Endodermal cell (in vitro differentiated cells): Measurements from ENCODE around the gene PANK1. TPM values are rescaled to one million over a fixed set of nuclear protein-coding genes. Genes with fewer than 3 reads are reported as not detected.

ENCODE experiments used
- DNase-seq: peaks from one replicate; pipeline ENCODE4 v3.0.0-alpha.2; 2017
- H3K27ac ChIP-seq: 2 replicates; pipeline ENCODE4 v1.5.1; 2013; ENCODE audit warnings: mild to moderate bottlenecking, low read depth, low read length, moderate library complexity
- H3K27me3 ChIP-seq: 2 replicates; pipeline ENCODE4 v1.6.1; 2013; ENCODE audit warnings: mild to moderate bottlenecking, low read length, moderate library complexity; ENCODE audit not compliant: insufficient read depth, control insufficient read depth, poor library complexity, severe bottlenecking
- H3K36me3 ChIP-seq: 2 replicates; pipeline ENCODE4 v1.7.0; 2013; ENCODE audit warnings: mild to moderate bottlenecking, low read length, moderate library complexity; ENCODE audit not compliant: control insufficient read depth, insufficient read depth
- H3K4me1 ChIP-seq: one replicate; pipeline ENCODE4 v1.7.0; 2013; ENCODE audit warnings: low read length; ENCODE audit not compliant: control insufficient read depth, insufficient read depth
- H3K4me3 ChIP-seq: 2 replicates; pipeline ENCODE4 v1.5.1; 2013; ENCODE audit warnings: mild to moderate bottlenecking, low read length, moderate library complexity
- H3K9ac ChIP-seq: 2 replicates; pipeline ENCODE4 v1.6.1; 2013; ENCODE audit warnings: mild to moderate bottlenecking, low read length, moderate library complexity; ENCODE audit not compliant: poor library complexity, severe bottlenecking; ENCODE audit errors: extremely low read depth
- H3K9me3 ChIP-seq: 2 replicates; pipeline ENCODE4 v1.6.1; 2013; ENCODE audit warnings: mild to moderate bottlenecking, low read length, moderate library complexity; ENCODE audit not compliant: control insufficient read depth
- H3K27ac Mint-ChIP-seq: 2 replicates; pipeline ENCODE4 v1.8.0; 2020; ENCODE audit warnings: mixed read lengths
- H3K27me3 Mint-ChIP-seq: 2 replicates; pipeline ENCODE4 v1.8.0; 2021; ENCODE audit warnings: mild to moderate bottlenecking, mixed read lengths; ENCODE audit not compliant: insufficient read depth
- H3K36me3 Mint-ChIP-seq: 2 replicates; pipeline ENCODE4 v1.8.0; 2020; ENCODE audit warnings: low read depth, mixed read lengths
- H3K4me1 Mint-ChIP-seq: 2 replicates; pipeline ENCODE4 v1.8.0; 2020; ENCODE audit warnings: mixed read lengths
- H3K4me3 Mint-ChIP-seq: 2 replicates; pipeline ENCODE4 v1.8.0; 2020; ENCODE audit warnings: mild to moderate bottlenecking, moderate library complexity, mixed read lengths
- H3K9me3 Mint-ChIP-seq: 2 replicates; pipeline ENCODE4 v1.8.0; 2020; ENCODE audit warnings: mild to moderate bottlenecking, mixed read lengths
- CTCF ChIP-seq: fragments of 200-600 bp; sonication (generic); conservative IDR thresholded peaks from 2 replicates; pipeline ENCODE4 v1.5.0; 2021; ENCODE audit warnings: antibody characterized with exemption, mild to moderate bottlenecking
- WGBS, 2 experiments: methylation state at CpG; one replicate each; pipeline versions ENCODE4 v1.1.5 to v1.1.7; 2013; ENCODE audit warnings: missing lambda C conversion rate in 2 of 2, mixed read lengths in 1 of 2; ENCODE audit not compliant: insufficient coverage in 1 of 2, insufficient read length in 1 of 2; 5-methylcytosine and 5-hydroxymethylcytosine counted together
- long read RNA-seq, 4 experiments: library from polyadenylated mRNA in 2 of 4; library from RNA in 1 of 4; library from capped mRNA in 1 of 4; stranded (forward) in 3 of 4; unstranded in 1 of 4; transcript quantifications; one replicate each; pipeline ENCODE4 v2.0.0, GENCODE V29; 2020 to 2021; ENCODE audit warnings: inconsistent platforms in 1 of 4
- polyA plus RNA-seq, 2 experiments: library from polyadenylated mRNA; stranded (reverse); fragments of 50-300 nt; gene quantifications; one replicate each; pipeline ENCODE4 v1.2.3, GENCODE V29; 2013
- total RNA-seq, 2 donors: library from RNA; stranded (reverse); fragmentation: NEBNext Ultra II Directional in 1 of 2; extraction: Animal tissue kit (Norgen Biotek cat#: 25700) in 1 of 2; gene quantifications; 2 replicates in 1 of 2; 3 replicates in 1 of 2; pipeline ENCODE4 v1.2.1, GENCODE V29; 2021

Gene PANK1
- total RNA-seq = 10 to 100 TPM; 23.4 to 28.8 TPM
- polyA plus RNA-seq (2013, experiment 1 of 2) = 25.4 TPM
- 24.8 TPM for polyA plus RNA-seq (2013, experiment 2 of 2)
- long read RNA-seq, experiment 1, full-length matches to known transcripts = 4 of 8 reads
- long read RNA-seq, experiment 1, partial matches to known transcripts = 2 of 8 reads
- long read RNA-seq, experiment 1, other reads (novel, unspliced or antisense) = 2 of 8 reads
- long read RNA-seq, experiment 2, full-length matches to known transcripts = 37 of 50 reads
- long read RNA-seq, experiment 2, partial matches to known transcripts = 1 of 50 reads
- long read RNA-seq, experiment 2, other reads (novel, unspliced or antisense) = 12 of 50 reads
- long read RNA-seq, experiment 3, full-length matches to known transcripts = 59 of 64 reads
- long read RNA-seq, experiment 3, partial matches to known transcripts = 1 of 64 reads
- long read RNA-seq, experiment 3, other reads (novel, unspliced or antisense) = 4 of 64 reads
- long read RNA-seq, experiment 4, partial matches to known transcripts = 6 of 8 reads
- long read RNA-seq, experiment 4, other reads (novel, unspliced or antisense) = 1 of 8 reads

GRCh38 chr10:89644967-89645741 lies at the start of gene PANK1:
Gene PANK1 (minus strand): TSS chr10:89645242. CDS start chr10:89644891, 351 bp downstream.
- 0 to 1% methylated on average over 6 to 56 of the region's 56 CpGs for WGBS, 2 experiments

GRCh38 chr10:89693176-89693575 lies 48.1 kb upstream of the PANK1 start:
- 90 to 98% methylated on average over 5 of the region's 5 CpGs for WGBS, 2 experiments
- Mint-ChIP-seq H3K36me3 (no peaks in the 10 kb centered on the region), H3K27me3 (no peaks in the 10 kb centered on the region), H3K4me3 (no peak overlapping the region), H3K9me3 (peaks cover 3% of the 10 kb centered on the region), H3K4me1 (peaks cover 14% of the 10 kb centered on the region), H3K27ac (no peak overlapping the region)
- H3K4me3 ChIP-seq = no peak overlapping the region
- TF ChIP-seq CTCF = no peak
- H3K4me1 ChIP-seq = no peaks in the 10 kb centered on the region
- H3K27ac ChIP-seq = no peak overlapping the region
- H3K9ac ChIP-seq = no peak overlapping the region
- H3K36me3 ChIP-seq = no peaks in the 10 kb centered on the region
- DNase-seq = no peak
- peaks cover 5% of the 10 kb centered on the region for H3K9me3 ChIP-seq
- no peaks in the 10 kb centered on the region for H3K27me3 ChIP-seq

More at GRCh38 chr10:89644967-89645741, at the start of gene PANK1:
- H3K36me3 Mint-ChIP-seq = no peaks in the 10 kb centered on the region
- no peaks in the 10 kb centered on the region for H3K27me3 Mint-ChIP-seq
- TF ChIP-seq CTCF = no peak
- Histone ChIP-seq H3K4me1 (peaks cover 10% of the 10 kb centered on the region), H3K9ac (peak within 1 kb of the TSS; percentile 54), H3K27me3 (no peaks in the 10 kb centered on the region), H3K9me3 (peaks cover 6% of the 10 kb centered on the region), H3K4me3 (peak within 1 kb of the TSS; percentile 97), H3K36me3 (no peaks in the 10 kb centered on the region), H3K27ac (peak within 1 kb of the TSS; percentile 93)
- peak; percentile 95 for DNase-seq
- H3K4me1 Mint-ChIP-seq = peaks cover 31% of the 10 kb centered on the region
- no peak within 1 kb of the TSS for H3K4me3 Mint-ChIP-seq
- peak within 1 kb of the TSS; percentile 91 for H3K27ac Mint-ChIP-seq
- H3K9me3 Mint-ChIP-seq = peaks cover 4% of the 10 kb centered on the region

GRCh38 chr10:89692416-89692815 lies 47.4 kb upstream of the PANK1 start:
- Mint-ChIP-seq H3K4me3 (no peak overlapping the region), H3K27ac (no peak overlapping the region), H3K36me3 (no peaks in the 10 kb centered on the region), H3K27me3 (no peaks in the 10 kb centered on the region), H3K4me1 (peaks cover 14% of the 10 kb centered on the region), H3K9me3 (peaks cover 3% of the 10 kb centered on the region)
- no peak for DNase-seq
- no peaks in the 10 kb centered on the region for H3K4me1 ChIP-seq
- no peaks in the 10 kb centered on the region for H3K36me3 ChIP-seq
- H3K4me3 ChIP-seq = no peak overlapping the region
- H3K27me3 ChIP-seq = no peaks in the 10 kb centered on the region
- H3K9me3 ChIP-seq = peaks cover 5% of the 10 kb centered on the region
- WGBS, 2 experiments = 73 to 96% methylated on average over 3 to 4 of the region's 4 CpGs
- TF ChIP-seq CTCF = no peak
- H3K9ac ChIP-seq = no peak overlapping the region
- no peak overlapping the region for H3K27ac ChIP-seq
